ENCODE measurements around the gene ACSF3. TPM values are rescaled to one million over a fixed set of nuclear protein-coding genes. Genes with fewer than 3 reads are reported as not detected.

Gene ACSF3
- total RNA-seq, 1 donor from 2014 or later, result 14.5 TPM

DNA sequence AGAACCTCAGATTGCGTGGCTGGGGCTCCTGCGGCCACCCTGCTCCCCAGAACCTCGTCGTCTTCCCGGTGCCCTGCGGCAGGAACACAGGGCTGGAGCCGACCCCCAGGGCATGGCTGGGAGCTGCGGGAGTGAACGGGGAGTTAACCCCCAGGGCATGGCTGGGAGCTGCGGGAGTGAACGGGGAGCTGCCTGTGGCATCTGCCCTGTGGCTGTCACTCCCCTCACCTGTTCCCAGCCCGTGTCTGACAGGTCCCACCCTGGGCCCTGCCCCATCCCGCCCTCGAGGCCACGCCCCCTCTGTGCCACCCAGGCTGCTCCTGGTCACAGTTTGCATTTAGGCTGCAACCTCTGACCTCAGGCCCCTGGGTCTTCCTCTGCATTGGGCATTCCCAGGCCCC, 39.4 kb upstream of the ACSF3 start:
- Mint-ChIP-seq H3K27ac (no peak overlapping the region), H3K4me1 (peaks cover 9% of the 10 kb centered on the region), H3K27me3 (ENCODE audit: insufficient read depth, low read depth) (peaks cover 6% of the 10 kb centered on the region), H3K9me3 (no peaks in the 10 kb centered on the region), H3K4me3 (no peak overlapping the region), H3K36me3 (no peaks in the 10 kb centered on the region)
- Histone ChIP-seq H3K27ac (no peak overlapping the region), H3K4me1 (no peaks in the 10 kb centered on the region), H3K79me2 (ENCODE audit: low read depth) (no peaks in the 10 kb centered on the region), H3F3A (ENCODE audit: low read depth) (no peaks in the 10 kb centered on the region), H4K20me1 (ENCODE audit: low read depth) (no peaks in the 10 kb centered on the region), H3K4me2 (no peak overlapping the region), H3K4me3 (no peak overlapping the region), H3K9me3 (ENCODE audit: low read depth) (no peaks in the 10 kb centered on the region), H2AFZ (replicated peaks) (no peak overlapping the region), H3K9ac (no peak overlapping the region), H3K27me3 (no peaks in the 10 kb centered on the region), H3K36me3 (no peaks in the 10 kb centered on the region)
- DNase-seq (ENCODE audit: low spot score), result peak; percentile 35
- TF ChIP-seq, protein P1, sequence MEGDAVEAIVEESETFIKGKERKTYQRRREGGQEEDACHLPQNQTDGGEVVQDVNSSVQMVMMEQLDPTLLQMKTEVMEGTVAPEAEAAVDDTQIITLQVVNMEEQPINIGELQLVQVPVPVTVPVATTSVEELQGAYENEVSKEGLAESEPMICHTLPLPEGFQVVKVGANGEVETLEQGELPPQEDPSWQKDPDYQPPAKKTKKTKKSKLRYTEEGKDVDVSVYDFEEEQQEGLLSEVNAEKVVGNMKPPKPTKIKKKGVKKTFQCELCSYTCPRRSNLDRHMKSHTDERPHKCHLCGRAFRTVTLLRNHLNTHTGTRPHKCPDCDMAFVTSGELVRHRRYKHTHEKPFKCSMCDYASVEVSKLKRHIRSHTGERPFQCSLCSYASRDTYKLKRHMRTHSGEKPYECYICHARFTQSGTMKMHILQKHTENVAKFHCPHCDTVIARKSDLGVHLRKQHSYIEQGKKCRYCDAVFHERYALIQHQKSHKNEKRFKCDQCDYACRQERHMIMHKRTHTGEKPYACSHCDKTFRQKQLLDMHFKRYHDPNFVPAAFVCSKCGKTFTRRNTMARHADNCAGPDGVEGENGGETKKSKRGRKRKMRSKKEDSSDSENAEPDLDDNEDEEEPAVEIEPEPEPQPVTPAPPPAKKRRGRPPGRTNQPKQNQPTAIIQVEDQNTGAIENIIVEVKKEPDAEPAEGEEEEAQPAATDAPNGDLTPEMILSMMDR (IDR thresholded peaks at IDR 0.05), result no peak
- TF ChIP-seq EZH2 (IDR thresholded peaks at IDR 0.05) (no peak), EZH2phosphoT487 (IDR thresholded peaks at IDR 0.05) (no peak)

DNA sequence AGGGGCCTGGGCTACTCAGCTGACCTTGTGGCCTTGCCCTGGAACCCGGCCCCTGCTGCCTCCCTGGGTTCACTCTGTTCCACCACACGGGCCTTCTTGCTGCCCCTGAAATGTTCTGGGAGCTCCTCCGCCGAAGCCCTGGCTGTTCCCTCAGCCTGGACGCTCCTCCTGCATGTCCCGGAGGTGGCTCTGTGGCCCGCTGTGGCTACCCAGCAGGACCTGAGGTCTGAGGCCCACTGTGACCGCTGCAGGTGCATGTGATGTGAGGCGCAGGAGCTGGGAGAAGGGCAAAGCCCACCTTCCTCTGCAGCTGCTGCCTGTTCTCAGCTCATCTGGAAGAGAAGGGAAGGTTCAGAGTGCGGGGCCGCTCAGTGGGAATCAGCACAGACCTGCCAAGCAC, 38.9 kb upstream of the ACSF3 start:
- Mint-ChIP-seq H3K4me3 (no peak overlapping the region), H3K27me3 (ENCODE audit: insufficient read depth, low read depth) (peaks cover 5% of the 10 kb centered on the region), H3K36me3 (no peaks in the 10 kb centered on the region), H3K9me3 (no peaks in the 10 kb centered on the region), H3K27ac (peak overlapping the region; percentile 82), H3K4me1 (peaks cover 6% of the 10 kb centered on the region)
- H3K27me3 ChIP-seq, result no peaks in the 10 kb centered on the region
- TF ChIP-seq EZH2 (IDR thresholded peaks at IDR 0.05), result no peak
- TF ChIP-seq, protein P1 (IDR thresholded peaks at IDR 0.05), result no peak
- no peak for TF ChIP-seq EZH2phosphoT487 (IDR thresholded peaks at IDR 0.05)
- H3K4me1 ChIP-seq, result no peaks in the 10 kb centered on the region
- H3K79me2 ChIP-seq (ENCODE audit: low read depth), result no peaks in the 10 kb centered on the region
- no peaks in the 10 kb centered on the region for H3K9me3 ChIP-seq (ENCODE audit: low read depth)
- no peak for DNase-seq (ENCODE audit: low spot score)
- no peak overlapping the region for H3K4me2 ChIP-seq
- H3K4me3 ChIP-seq, result no peak overlapping the region
- H3K36me3 ChIP-seq, result no peaks in the 10 kb centered on the region
- no peak overlapping the region for H2AFZ ChIP-seq (replicated peaks)
- no peaks in the 10 kb centered on the region for H4K20me1 ChIP-seq (ENCODE audit: low read depth)
- no peaks in the 10 kb centered on the region for H3F3A ChIP-seq (ENCODE audit: low read depth)
- H3K9ac ChIP-seq, result peak overlapping the region; percentile 13
- H3K27ac ChIP-seq, result no peak overlapping the region

DNA sequence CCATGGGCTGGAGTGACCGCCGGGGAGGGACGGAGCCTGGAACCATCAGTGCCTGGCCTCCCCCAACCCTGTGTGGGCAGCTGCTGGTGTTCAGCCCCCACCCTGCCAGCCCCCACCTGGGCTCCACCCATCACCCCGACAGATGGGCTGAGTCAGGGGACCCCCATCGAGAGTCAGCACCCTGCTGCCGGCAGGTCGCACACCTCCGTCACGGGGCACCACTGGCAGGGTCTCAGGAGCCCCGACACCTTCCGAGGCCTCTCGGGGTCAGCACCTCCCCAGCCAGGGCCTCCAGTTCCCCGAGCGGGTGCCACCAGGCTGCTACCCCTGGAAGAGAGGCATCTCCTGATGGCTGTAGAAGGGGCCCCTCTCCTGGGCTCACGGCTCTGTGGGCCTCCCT, 38.3 kb upstream of the ACSF3 start:
- Histone ChIP-seq H3K4me1 (no peaks in the 10 kb centered on the region), H3K9ac (no peak overlapping the region), H2AFZ (replicated peaks) (no peak overlapping the region), H3K4me2 (no peak overlapping the region), H4K20me1 (ENCODE audit: low read depth) (no peaks in the 10 kb centered on the region), H3F3A (ENCODE audit: low read depth) (no peaks in the 10 kb centered on the region), H3K27me3 (no peaks in the 10 kb centered on the region), H3K36me3 (no peaks in the 10 kb centered on the region), H3K9me3 (ENCODE audit: low read depth) (no peaks in the 10 kb centered on the region), H3K27ac (no peak overlapping the region), H3K79me2 (ENCODE audit: low read depth) (no peaks in the 10 kb centered on the region), H3K4me3 (no peak overlapping the region)
- TF ChIP-seq EZH2phosphoT487 (IDR thresholded peaks at IDR 0.05), result no peak
- peaks cover 4% of the 10 kb centered on the region for H3K27me3 Mint-ChIP-seq (ENCODE audit: insufficient read depth, low read depth)
- DNase-seq (ENCODE audit: low spot score), result no peak
- no peak overlapping the region for H3K4me3 Mint-ChIP-seq
- no peaks in the 10 kb centered on the region for H3K36me3 Mint-ChIP-seq
- H3K9me3 Mint-ChIP-seq, result no peaks in the 10 kb centered on the region
- H3K4me1 Mint-ChIP-seq, result peaks cover 7% of the 10 kb centered on the region
- peak overlapping the region; percentile 76 for H3K27ac Mint-ChIP-seq

DNA sequence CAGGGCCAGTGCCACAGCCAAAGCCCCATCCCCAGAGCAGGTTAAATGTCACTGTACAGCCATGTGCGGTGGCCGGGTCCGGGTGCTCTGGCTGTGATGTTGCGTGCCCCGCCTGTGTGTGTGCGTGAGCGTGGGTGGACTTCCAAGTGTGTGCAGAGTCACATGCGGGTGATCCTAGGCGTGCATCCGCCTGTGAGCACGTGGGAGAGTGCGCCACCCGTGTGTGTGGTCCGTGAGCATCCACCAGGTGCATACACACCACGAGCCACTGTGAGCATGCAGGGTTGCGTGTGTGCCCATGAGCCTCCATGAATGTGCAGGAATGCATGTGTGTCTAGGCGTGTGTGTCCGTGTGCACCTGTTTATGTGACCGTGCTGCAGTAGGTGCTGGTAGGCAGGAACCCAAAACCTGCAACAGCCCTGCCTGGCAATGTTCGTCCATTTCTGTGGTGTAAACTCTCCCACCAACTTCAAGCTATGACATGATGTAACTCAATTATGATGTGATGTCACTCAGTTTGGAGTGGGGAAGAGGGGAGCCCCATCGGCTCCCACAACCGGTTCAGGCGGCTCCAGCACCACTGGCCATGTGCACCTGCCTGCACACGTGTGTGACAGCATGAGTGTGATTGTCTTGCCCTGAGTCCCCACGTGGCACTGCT, 37.6 kb upstream of the ACSF3 start:
- Mint-ChIP-seq H3K27ac (no peak overlapping the region), H3K4me1 (peaks cover 7% of the 10 kb centered on the region), H3K4me3 (no peak overlapping the region), H3K27me3 (ENCODE audit: insufficient read depth, low read depth) (peaks cover 4% of the 10 kb centered on the region), H3K36me3 (no peaks in the 10 kb centered on the region), H3K9me3 (no peaks in the 10 kb centered on the region)
- no peak overlapping the region for H3K9ac ChIP-seq
- no peak for TF ChIP-seq EZH2phosphoT487 (IDR thresholded peaks at IDR 0.05)
- TF ChIP-seq EZH2 (IDR thresholded peaks at IDR 0.05), result no peak
- TF ChIP-seq, protein P1 (IDR thresholded peaks at IDR 0.05), result no peak
- H3K4me2 ChIP-seq, result no peak overlapping the region
- no peaks in the 10 kb centered on the region for H3F3A ChIP-seq (ENCODE audit: low read depth)
- DNase-seq (ENCODE audit: low spot score), result no peak
- no peak overlapping the region for H3K4me3 ChIP-seq
- H3K79me2 ChIP-seq (ENCODE audit: low read depth), result no peaks in the 10 kb centered on the region
- no peaks in the 10 kb centered on the region for H4K20me1 ChIP-seq (ENCODE audit: low read depth)
- no peak overlapping the region for H2AFZ ChIP-seq (replicated peaks)
- H3K27me3 ChIP-seq, result no peaks in the 10 kb centered on the region
- no peaks in the 10 kb centered on the region for H3K4me1 ChIP-seq
- H3K27ac ChIP-seq, result no peak overlapping the region
- no peaks in the 10 kb centered on the region for H3K9me3 ChIP-seq (ENCODE audit: low read depth)
- H3K36me3 ChIP-seq, result no peaks in the 10 kb centered on the region

All from neural progenitor cell (in vitro differentiated cells).